Common myeloid progenitor, CD34-positive (primary cell): ENCODE measurements around the gene QKI.
A peak's percentile ranks its signal among the peaks of the same experiment; 100 is the strongest.

Experiments
- CTCF ChIA-PET: fragments of 350-600 bp; sonication (Branson Sonifier 250); formaldehyde crosslinking; loops from one replicate; lab custom pipeline; 2021; ENCODE audit warnings: antibody characterized with exemption; lab: Charles Lee
- POLR2A ChIA-PET: fragments of 350-600 bp; sonication (Branson Sonifier 250); formaldehyde crosslinking; loops from one replicate; lab custom pipeline; 2021; ENCODE audit warnings: antibody characterized with exemption; lab: Charles Lee
- DNase-seq, 3 donors: peaks; one replicate each; pipeline versions ENCODE4 v3.0.0 to v3.0.0-alpha.2; 2013
- H3K27ac ChIP-seq, 2 experiments: 1 replicate in 1 of 2; 2 replicates in 1 of 2; pipeline ENCODE4 v1.7.0; 2013; ENCODE audit warnings: inconsistent platforms in 2 of 2, low read length in 2 of 2, mild to moderate bottlenecking in 2 of 2, low read depth in 1 of 2, moderate library complexity in 1 of 2; ENCODE audit not compliant: severe bottlenecking in 2 of 2, insufficient read depth in 1 of 2, poor library complexity in 1 of 2
- H3K27me3 ChIP-seq, 5 experiments: replicated peaks in 2 of 5; 1 replicate in 3 of 5; 2 replicates in 2 of 5; pipeline versions ENCODE4 v1.6.1 to v1.7.0; 2013; ENCODE audit warnings: low read length in 4 of 5, mild to moderate bottlenecking in 2 of 5, moderate library complexity in 2 of 5, inconsistent platforms in 1 of 5; ENCODE audit not compliant: insufficient read depth in 5 of 5, control insufficient read depth in 4 of 5
- H3K36me3 ChIP-seq, 4 experiments: 1 replicate in 2 of 4; 2 replicates in 2 of 4; pipeline versions ENCODE4 v1.6.1 to v1.7.0; 2013; ENCODE audit warnings: low read length in 3 of 4, control low read depth in 1 of 4, mild to moderate bottlenecking in 1 of 4; ENCODE audit not compliant: control insufficient read depth in 4 of 4, insufficient read depth in 4 of 4
- H3K4me1 ChIP-seq, 4 experiments: 1 replicate in 3 of 4; 2 replicates in 1 of 4; pipeline versions ENCODE4 v1.6.1 to v1.7.1; 2013; ENCODE audit warnings: low read length in 3 of 4, mild to moderate bottlenecking in 3 of 4, control low read depth in 1 of 4, inconsistent platforms in 1 of 4, moderate library complexity in 1 of 4; ENCODE audit not compliant: control insufficient read depth in 4 of 4, insufficient read depth in 4 of 4; ENCODE audit errors: control extremely low read depth in 1 of 4
- H3K4me3 ChIP-seq, 7 experiments: 1 replicate in 4 of 7; 2 replicates in 3 of 7; pipeline versions ENCODE4 v1.5.1 to v1.7.0; 2013; ENCODE audit warnings: mild to moderate bottlenecking in 7 of 7, low read length in 6 of 7, moderate library complexity in 6 of 7, inconsistent platforms in 2 of 7, low read depth in 2 of 7, control low read depth in 1 of 7; ENCODE audit not compliant: insufficient read depth in 4 of 7, control insufficient read depth in 1 of 7; ENCODE audit errors: extremely low read depth in 1 of 7
- H3K9me3 ChIP-seq, 5 experiments: 1 replicate in 4 of 5; 2 replicates in 1 of 5; pipeline versions ENCODE4 v1.6.1 to v1.7.1; 2013; ENCODE audit warnings: low read length in 4 of 5, mild to moderate bottlenecking in 2 of 5, inconsistent platforms in 1 of 5, low read depth in 1 of 5, moderate library complexity in 1 of 5; ENCODE audit not compliant: control insufficient read depth in 4 of 5, insufficient read depth in 2 of 5; ENCODE audit errors: control extremely low read depth in 1 of 5
- WGBS: methylation state at CpG from one replicate; pipeline ENCODE4 v1.1.5; 2013; ENCODE audit not compliant: insufficient coverage; 5-methylcytosine and 5-hydroxymethylcytosine counted together

The QKI gene

GRCh38 chr6:163412341-163412740 is 2.2 kb upstream of the QKI start:
- Histone ChIP-seq H3K36me3 (no peaks in the 10 kb centered on the region), H3K4me1 (peaks cover 15 to 28% (median 21%) of the 10 kb centered on the region in 4 experiments), H3K27me3 (no peaks in the 10 kb centered on the region), H3K9me3 (peaks cover 0 to 2% (median 0%) of the 10 kb centered on the region in 5 experiments), H3K27ac (peak overlapping the region; percentile 84 to 93), H3K4me3 (peak overlapping the region in 6 of 7 experiments; percentile 45 to 97 (median 78))
- ChIA-PET POLR2A (interaction anchor here (0.5 kb wide), 1 partner anchor 227 kb away, joined by 3 read pairs; no protein-coding TSS in a partner anchor), CTCF (interaction anchor here (1.1 to 2.2 kb wide), 3 partner anchors 12 to 697 kb away, joined by 3 to 5 read pairs (median 4); no protein-coding TSS in a partner anchor)
- WGBS, result no CpG with 5 or more reads among the region's 1 CpG
- DNase-seq, result peak in 1 of 3 donors; percentile 39

- CTCF ChIA-PET, result interaction anchor here (1.1 to 2.2 kb wide), 3 partner anchors 13 to 697 kb away, joined by 3 to 5 read pairs (median 4); no protein-coding TSS in a partner anchor
- POLR2A ChIA-PET, result interaction anchor here (0.5 kb wide), 1 partner anchor 228 kb away, joined by 3 read pairs; no protein-coding TSS in a partner anchor
- peaks cover 18 to 33% (median 26%) of the 10 kb centered on the region in 4 experiments for H3K4me1 ChIP-seq
- H3K9me3 ChIP-seq, result peaks cover 0 to 2% (median 0%) of the 10 kb centered on the region in 5 experiments
- 1% methylated on average over 10 of the region's 14 CpGs for WGBS
- no peak for DNase-seq
- H3K4me3 ChIP-seq, result peak overlapping the region; percentile 45 to 97 (median 82)
- H3K27me3 ChIP-seq, result no peaks in the 10 kb centered on the region
- H3K27ac ChIP-seq, result peak overlapping the region; percentile 84 to 93
- no peaks in the 10 kb centered on the region for H3K36me3 ChIP-seq
Observed at GRCh38 chr6:163412801-163413344, 1.6 kb upstream of the QKI start.

DNA sequence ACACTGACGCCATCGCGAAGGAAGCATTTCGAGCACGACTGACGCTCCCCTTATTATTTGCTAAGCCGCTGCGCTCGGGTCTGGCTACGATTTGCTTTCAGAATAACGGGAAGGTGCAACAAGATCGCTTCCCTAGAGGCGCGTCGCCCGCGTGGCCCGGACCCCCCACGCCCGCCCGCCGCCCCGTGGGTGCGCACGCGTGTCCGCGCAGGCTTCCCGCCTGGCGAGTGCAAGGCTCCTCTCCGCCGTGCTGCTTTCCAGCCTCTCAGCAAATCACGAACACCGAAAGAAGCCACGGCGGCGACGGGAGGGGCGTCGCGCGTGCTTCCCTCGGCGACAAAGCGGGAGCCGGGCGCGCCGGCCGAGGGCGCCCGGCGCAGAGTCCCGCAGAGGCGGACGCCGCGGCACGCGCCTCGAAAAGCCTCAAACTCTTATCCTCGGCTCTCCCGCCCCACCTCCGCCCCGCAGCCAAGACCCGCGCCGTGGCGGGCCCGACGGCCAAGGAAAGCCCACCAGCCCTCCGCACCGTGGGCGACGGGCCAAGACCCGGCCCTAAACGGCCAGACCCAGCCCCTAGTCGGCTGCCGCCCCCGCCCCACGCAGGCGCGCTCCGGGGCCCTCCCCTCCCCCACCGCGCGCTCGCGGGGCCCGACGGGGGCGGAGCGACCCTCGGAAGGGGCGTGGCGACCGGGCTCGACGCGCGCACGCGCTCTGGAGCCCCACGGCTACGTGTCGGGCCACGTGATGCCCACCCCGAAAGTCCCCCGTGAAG is 987 bp upstream of the QKI start:
- H3K4me1 ChIP-seq, result peaks cover 18 to 38% (median 31%) of the 10 kb centered on the region in 4 experiments
- peaks cover 0 to 1% (median 0%) of the 10 kb centered on the region in 5 experiments for H3K9me3 ChIP-seq
- CTCF ChIA-PET, result no interaction called here
- H3K4me3 ChIP-seq, result peak overlapping the region; percentile 45 to 97 (median 82)
- 0% methylated on average over 89 of the region's 109 CpGs for WGBS
- H3K27ac ChIP-seq, result peak overlapping the region; percentile 84 to 93
- no peaks in the 10 kb centered on the region for H3K27me3 ChIP-seq
- DNase-seq, result peak; percentile 91 to 96 (median 96)
- no peaks in the 10 kb centered on the region for H3K36me3 ChIP-seq
- POLR2A ChIA-PET, result no interaction called here

DNA sequence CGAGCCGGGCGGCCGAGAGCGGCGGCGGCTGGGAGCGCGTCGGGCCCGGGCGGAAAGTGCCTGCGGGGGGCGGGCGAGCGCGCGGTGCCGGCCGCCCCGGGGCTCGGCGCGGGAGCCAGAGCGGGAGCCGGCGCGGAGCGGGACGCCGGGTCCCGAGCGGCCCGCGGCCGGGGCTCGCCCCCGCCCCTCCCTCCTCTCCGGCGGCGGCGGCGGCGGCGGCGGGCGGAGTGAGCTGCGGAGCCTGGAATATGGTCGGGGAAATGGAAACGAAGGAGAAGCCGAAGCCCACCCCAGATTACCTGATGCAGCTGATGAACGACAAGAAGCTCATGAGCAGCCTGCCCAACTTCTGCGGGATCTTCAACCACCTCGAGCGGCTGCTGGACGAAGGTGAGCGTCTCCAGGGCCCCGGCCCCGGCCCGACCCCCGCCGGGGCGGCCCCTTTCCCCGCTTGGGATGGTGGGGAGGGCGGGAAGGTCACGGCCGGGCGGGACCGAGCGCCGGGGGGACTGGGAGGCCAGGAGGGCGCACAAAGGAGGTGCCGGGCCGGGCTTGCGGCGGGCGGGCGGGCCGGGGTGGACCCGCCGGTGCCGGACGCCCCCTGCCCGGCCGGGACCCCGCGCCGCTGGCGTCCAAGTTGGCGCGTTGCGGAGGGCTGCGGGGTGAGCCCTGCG is 565 bp downstream of the QKI start:
- CTCF ChIA-PET, result interaction anchor here (1.2 to 2.3 kb wide), 3 partner anchors 9 to 45 kb away, joined by 3 to 7 read pairs (median 4); no protein-coding TSS in a partner anchor
- Histone ChIP-seq H3K27me3 (no peaks in the 10 kb centered on the region), H3K36me3 (no peaks in the 10 kb centered on the region), H3K9me3 (no peaks in the 10 kb centered on the region), H3K4me3 (peak overlapping the region; percentile 76 to 98 (median 95)), H3K4me1 (peaks cover 25 to 51% (median 40%) of the 10 kb centered on the region in 4 experiments), H3K27ac (peak overlapping the region; percentile 74 to 90)
- POLR2A ChIA-PET, result interaction anchor here (1.0 to 1.3 kb wide), 2 partner anchors 10 to 11 kb away, joined by 4 read pairs; no protein-coding TSS in a partner anchor
- peak in 1 of 3 donors; percentile 36 for DNase-seq
- under 1% methylated on average over 57 of the region's 94 CpGs for WGBS

DNA sequence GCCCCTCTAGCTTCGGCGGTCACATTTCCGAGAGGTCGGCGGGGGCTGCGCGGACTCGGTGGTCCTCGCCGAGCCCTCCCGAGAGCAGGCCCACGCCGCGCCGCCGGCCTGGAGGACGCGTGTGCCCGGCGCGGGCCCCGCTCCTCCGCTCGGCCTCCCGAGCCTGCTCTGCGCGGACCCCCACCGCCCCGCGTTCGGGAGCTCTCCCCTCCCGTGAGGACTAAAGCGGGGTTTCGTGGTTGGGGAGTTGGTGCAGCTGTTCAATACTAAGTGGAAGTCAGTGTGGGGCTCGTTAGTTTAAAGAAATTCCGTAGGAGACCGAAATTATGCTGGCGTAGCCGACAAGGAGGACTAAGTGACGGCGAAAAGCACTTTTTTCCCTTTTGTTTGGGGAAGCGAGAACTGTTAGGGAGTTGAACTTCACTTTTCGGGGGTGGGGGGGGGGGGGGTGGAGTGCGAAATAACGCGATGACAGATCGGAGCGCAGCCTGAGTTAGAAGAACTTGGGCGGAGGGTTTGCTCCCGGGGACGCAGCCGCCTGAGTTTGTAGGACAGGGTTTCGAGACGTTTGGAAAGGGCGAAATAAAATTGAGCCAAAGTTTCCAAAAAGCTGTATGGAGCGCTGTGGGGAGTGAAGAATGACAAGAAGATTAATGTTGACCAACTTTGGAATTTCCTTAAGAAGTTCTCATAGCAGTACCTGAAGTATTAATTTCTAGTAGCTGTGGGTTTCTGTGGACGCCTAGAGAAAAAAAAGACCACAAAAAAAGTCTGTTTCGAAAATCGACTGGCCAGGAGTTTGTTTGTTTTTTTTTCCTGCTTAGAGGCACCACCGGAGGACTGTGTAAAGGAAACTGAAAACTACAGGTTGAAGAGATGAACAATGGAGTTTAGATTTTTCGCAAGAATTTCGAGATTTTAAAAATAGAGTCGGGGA is 1.4 kb downstream of the QKI start:
- Histone ChIP-seq H3K9me3 (no peaks in the 10 kb centered on the region), H3K4me3 (peak overlapping the region; percentile 76 to 98 (median 95)), H3K27ac (peak overlapping the region; percentile 74 to 90), H3K4me1 (peaks cover 27 to 55% (median 42%) of the 10 kb centered on the region in 4 experiments), H3K27me3 (no peaks in the 10 kb centered on the region), H3K36me3 (no peaks in the 10 kb centered on the region)
- CTCF ChIA-PET, result interaction anchor here (0.7 to 2.3 kb wide), 9 partner anchors 9 to 293 kb away, joined by 3 to 7 read pairs (median 3); no protein-coding TSS in a partner anchor
- POLR2A ChIA-PET, result interaction anchor here (0.6 to 1.0 kb wide), 3 partner anchors 10 to 703 kb away, joined by 3 to 5 read pairs (median 4); no protein-coding TSS in a partner anchor
- 0% methylated on average over 38 of the region's 63 CpGs for WGBS
- peak; percentile 54 to 72 (median 68) for DNase-seq
